SK-N-SH (cell line): ENCODE data around the gene TRAF4. TPM values are rescaled to one million over a fixed set of nuclear protein-coding genes. Genes with fewer than 3 reads are reported as not detected.

ENCODE experiments used
- CTCF ChIA-PET: fragments of 300-600, 350-600 bp; formaldehyde crosslinking; extraction: SDS; loops from one replicate; lab custom pipeline; 2021; lab: Yijun Ruan, JAX
- POLR2A ChIA-PET: fragments of 350-600 bp; sonication (Branson Sonifier 250); formaldehyde crosslinking; extraction: SDS; loops from one replicate; lab custom pipeline; 2020; ENCODE audit warnings: antibody characterized with exemption, inconsistent platforms; lab: Yijun Ruan, JAX
- DNase-seq: peaks from one replicate; pipeline ENCODE4 v3.0.0; 2012
- H2AFZ ChIP-seq: fragments of 200-600 bp; sonication (generic); 2 replicates; pipeline ENCODE4 v1.8.1; 2016; ENCODE audit warnings: antibody characterized with exemption, mild to moderate bottlenecking, low read depth
- H3F3A ChIP-seq: fragments of 200-600 bp; sonication (generic); replicated peaks from 2 replicates; pipeline ENCODE3; 2016; ENCODE audit warnings: antibody characterized with exemption, mild to moderate bottlenecking; ENCODE audit not compliant: insufficient read depth
- H3K27ac ChIP-seq, 2 experiments: fragments of 200-500 bp in 1 of 2; fragments of 200-600 bp in 1 of 2; sonication (Bioruptor generic) in 1 of 2; sonication (generic), shearing (Covaris generic) in 1 of 2; 2 replicates each; pipeline versions ENCODE4 v1.5.1 to v1.6.1; 2014 to 2016; ENCODE audit warnings: low read depth in 2 of 2, inconsistent platforms in 1 of 2, low read length in 1 of 2, mild to moderate bottlenecking in 1 of 2, mixed read lengths in 1 of 2
- H3K27me3 ChIP-seq: fragments of 200-600 bp; sonication (generic), shearing (Covaris generic); 2 replicates; pipeline ENCODE4 v1.6.1; 2016; ENCODE audit warnings: mixed run types; ENCODE audit not compliant: insufficient read depth
- H3K36me3 ChIP-seq, 2 experiments: fragments of 200-500 bp in 1 of 2; fragments of 200-600 bp in 1 of 2; sonication (Bioruptor generic) in 1 of 2; sonication (generic) in 1 of 2; replicated peaks in 1 of 2; 2 replicates each; pipeline versions ENCODE3 to v1.5.1; 2014 to 2016; ENCODE audit warnings: low read length in 1 of 2, mild to moderate bottlenecking in 1 of 2; ENCODE audit not compliant: insufficient read depth in 2 of 2, control insufficient read depth in 1 of 2
- H3K4me1 ChIP-seq, 2 experiments: fragments of 200-500 bp in 1 of 2; fragments of 200-600 bp in 1 of 2; sonication (Bioruptor generic) in 1 of 2; sonication (generic), shearing (Covaris generic) in 1 of 2; 2 replicates each; pipeline versions ENCODE4 v1.5.1 to v1.6.1; 2014 to 2016; ENCODE audit warnings: low read depth in 1 of 2, low read length in 1 of 2, mixed run types in 1 of 2; ENCODE audit not compliant: insufficient read depth in 2 of 2, control insufficient read depth in 1 of 2
- H3K4me2 ChIP-seq: fragments of 200-600 bp; sonication (generic), shearing (Covaris generic); 2 replicates; pipeline ENCODE4 v1.6.1; 2017; ENCODE audit warnings: mixed run types
- H3K4me3 ChIP-seq, 2 experiments: fragments of 200-500 bp in 1 of 2; fragments of 200-600 bp in 1 of 2; sonication (Bioruptor generic) in 1 of 2; sonication (generic), shearing (Covaris generic) in 1 of 2; 2 replicates each; pipeline versions ENCODE4 v1.5.1 to v1.8.1; 2014 to 2016; ENCODE audit warnings: low read depth in 2 of 2, inconsistent platforms in 1 of 2, low read length in 1 of 2, mild to moderate bottlenecking in 1 of 2, mixed read lengths in 1 of 2, moderate library complexity in 1 of 2
- H3K79me2 ChIP-seq: fragments of 200-600 bp; sonication (generic); 2 replicates; pipeline ENCODE4 v1.8.1; 2017; ENCODE audit warnings: mild to moderate bottlenecking; ENCODE audit not compliant: insufficient read depth
- H3K9ac ChIP-seq: fragments of 200-600 bp; sonication (generic); 2 replicates; pipeline ENCODE4 v1.6.1; 2017; ENCODE audit warnings: mixed run types
- H3K9me2 ChIP-seq: fragments of 200-600 bp; sonication (generic); 2 replicates; pipeline ENCODE4 v1.6.1; 2017; ENCODE audit warnings: mixed run types
- H3K9me3 ChIP-seq: fragments of 200-600 bp; sonication (generic); 2 replicates; pipeline ENCODE4 v1.6.1; 2017; ENCODE audit warnings: mixed run types, mild to moderate bottlenecking, moderate library complexity
- H4K20me1 ChIP-seq: fragments of 200-600 bp; sonication (generic); 2 replicates; pipeline ENCODE4 v1.6.1; 2017; ENCODE audit warnings: mild to moderate bottlenecking, mixed run types; ENCODE audit not compliant: insufficient read depth
- EP300 ChIP-seq, 2 experiments: IDR thresholded peaks; 2 replicates each; pipeline versions ENCODE4 v1.4.0 to v1.6.1; 2012; ENCODE audit warnings: borderline replicate concordance in 1 of 2, low read depth in 1 of 2, low read length in 1 of 2
- EZH2phosphoT487 ChIP-seq: fragments of 200-600 bp; sonication (generic); IDR thresholded peaks from 2 replicates; pipeline ENCODE4 v1.6.1; 2017; ENCODE audit warnings: low read depth, mixed run types, mild to moderate bottlenecking, antibody characterized with exemption, moderate library complexity, borderline replicate concordance
- FOSL2 ChIP-seq: IDR thresholded peaks from 2 replicates; pipeline ENCODE4 v1.4.0; 2012; ENCODE audit warnings: low read depth, mild to moderate bottlenecking, moderate library complexity, borderline replicate concordance
- FOXJ3 ChIP-seq: sonication (generic); formaldehyde crosslinking; IDR thresholded peaks from 2 replicates; pipeline ENCODE4 v1.5.1; 2020; ENCODE audit warnings: mild to moderate bottlenecking, missing genetic modification reagents
- FOXM1 ChIP-seq: IDR thresholded peaks from 2 replicates; pipeline ENCODE4 v1.4.0; 2012; ENCODE audit warnings: low read depth, mild to moderate bottlenecking
- JUND ChIP-seq: IDR thresholded peaks from 2 replicates; pipeline ENCODE4 v1.4.0; 2012
- MAX ChIP-seq: IDR thresholded peaks from 2 replicates; pipeline ENCODE4 v1.4.0; 2012; ENCODE audit warnings: low read depth
- NRF1 ChIP-seq: IDR thresholded peaks from 2 replicates; pipeline ENCODE4 v1.6.1; 2012; ENCODE audit warnings: low read depth, mild to moderate bottlenecking, low read length
- REST ChIP-seq: IDR thresholded peaks from 2 replicates; pipeline ENCODE4 v1.6.1; 2012; ENCODE audit warnings: mild to moderate bottlenecking, low read depth, low read length, moderate library complexity
- RFX5 ChIP-seq: IDR thresholded peaks from 2 replicates; pipeline ENCODE4 v1.6.1; 2012; ENCODE audit warnings: mild to moderate bottlenecking, improper control_type of control experiment, low read length
- SIN3A ChIP-seq: IDR thresholded peaks from 2 replicates; pipeline ENCODE4 v1.6.1; 2012; ENCODE audit warnings: low read depth, mild to moderate bottlenecking, low read length, moderate library complexity, borderline replicate concordance
- SMC3 ChIP-seq: IDR thresholded peaks from 2 replicates; pipeline ENCODE4 v1.6.1; 2012; ENCODE audit warnings: low read depth, low read length, improper control_type of control experiment
- TAF1 ChIP-seq: IDR thresholded peaks from 2 replicates; pipeline ENCODE4 v1.6.1; 2012; ENCODE audit warnings: low read depth, mild to moderate bottlenecking, low read length, moderate library complexity, borderline replicate concordance
- TCF12 ChIP-seq: IDR thresholded peaks from 2 replicates; pipeline ENCODE4 v1.4.0; 2012
- TEAD4 ChIP-seq: IDR thresholded peaks from 2 replicates; pipeline ENCODE4 v1.4.0; 2012; ENCODE audit warnings: mild to moderate bottlenecking, borderline replicate concordance; ENCODE audit not compliant: insufficient read depth
- ZBTB33 ChIP-seq: IDR thresholded peaks from 2 replicates; pipeline ENCODE4 v1.4.0; 2012; ENCODE audit warnings: low read depth, borderline replicate concordance
- WGBS: methylation state at CpG from one replicate; pipeline ENCODE4 v1.1.6; 2017; ENCODE audit warnings: low lambda C conversion rate; 5-methylcytosine and 5-hydroxymethylcytosine counted together
- polyA plus RNA-seq, 3 experiments: library from polyadenylated mRNA; depleted of rRNA; stranded (reverse); fragments of >200 nt; gene quantifications; 2 replicates each; pipeline ENCODE4 v1.2.3, GENCODE V29; 2012
- TF ChIP-seq, protein P1 (sequence below): IDR thresholded peaks from 2 replicates; pipeline ENCODE4 v1.4.0; 2012; ENCODE audit warnings: low read depth, borderline replicate concordance
- TF ChIP-seq, protein P2 (sequence below): IDR thresholded peaks from 2 replicates; pipeline ENCODE4; 2012
- TF ChIP-seq, protein P3 (sequence below): fragments of 150-350 bp; IDR thresholded peaks from 2 replicates; pipeline ENCODE4 v1.6.1; 2016; ENCODE audit warnings: mild to moderate bottlenecking, low read depth, low read length

Gene TRAF4
- polyA plus RNA-seq, 1 of the 3 experiments (the other 2 are of a cell fraction): 95.7 TPM

GRCh38 chr17:28702026-28702751 lies 41.6 kb upstream of the TRAF4 start:
- Histone ChIP-seq H3K9me3 (no peaks in the 10 kb centered on the region), H3K36me3 (peaks cover 27 to 68% of the 10 kb centered on the region in 2 experiments), H3K4me2 (no peak overlapping the region), H2AFZ (no peak overlapping the region), H4K20me1 (no peaks in the 10 kb centered on the region), H3K4me3 (no peak overlapping the region), H3K27ac (no peak overlapping the region), H3F3A (peaks cover 2% of the 10 kb centered on the region), H3K9ac (no peak overlapping the region), H3K79me2 (no peaks in the 10 kb centered on the region), H3K27me3 (no peaks in the 10 kb centered on the region), H3K4me1 (peaks cover 0 to 14% of the 10 kb centered on the region in 2 experiments; a peak in 1 of 4 replicates), H3K9me2 (no peaks in the 10 kb centered on the region)
- 90% methylated on average over 10 of the region's 10 CpGs for WGBS
- ChIA-PET POLR2A (interaction anchor here (1.4 kb wide), 1 partner anchor 19 kb away, joined by 3 read pairs; no protein-coding TSS in a partner anchor), CTCF (interaction anchor here (1.5 kb wide), 1 partner anchor 48 kb away, joined by 4 read pairs; no protein-coding TSS in a partner anchor)
- no peak for TF ChIP-seq FOSL2
- TF ChIP-seq, protein P1, sequence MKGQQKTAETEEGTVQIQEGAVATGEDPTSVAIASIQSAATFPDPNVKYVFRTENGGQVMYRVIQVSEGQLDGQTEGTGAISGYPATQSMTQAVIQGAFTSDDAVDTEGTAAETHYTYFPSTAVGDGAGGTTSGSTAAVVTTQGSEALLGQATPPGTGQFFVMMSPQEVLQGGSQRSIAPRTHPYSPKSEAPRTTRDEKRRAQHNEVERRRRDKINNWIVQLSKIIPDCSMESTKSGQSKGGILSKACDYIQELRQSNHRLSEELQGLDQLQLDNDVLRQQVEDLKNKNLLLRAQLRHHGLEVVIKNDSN: no peak
- no peak for TF ChIP-seq SMC3
- no peak for TF ChIP-seq FOXJ3 (CRISPR knock-in tag)
- no peak for TF ChIP-seq RFX5
- TF ChIP-seq JUND: no peak
- no peak for TF ChIP-seq ZBTB33
- TF ChIP-seq TCF12: no peak
- no peak for TF ChIP-seq EP300 (IDR thresholded peaks at IDR 0.05; ENCODE audit: borderline replicate concordance in 1 of 2, low read depth in 1 of 2, low read length in 1 of 2)
- TF ChIP-seq, protein P2, sequence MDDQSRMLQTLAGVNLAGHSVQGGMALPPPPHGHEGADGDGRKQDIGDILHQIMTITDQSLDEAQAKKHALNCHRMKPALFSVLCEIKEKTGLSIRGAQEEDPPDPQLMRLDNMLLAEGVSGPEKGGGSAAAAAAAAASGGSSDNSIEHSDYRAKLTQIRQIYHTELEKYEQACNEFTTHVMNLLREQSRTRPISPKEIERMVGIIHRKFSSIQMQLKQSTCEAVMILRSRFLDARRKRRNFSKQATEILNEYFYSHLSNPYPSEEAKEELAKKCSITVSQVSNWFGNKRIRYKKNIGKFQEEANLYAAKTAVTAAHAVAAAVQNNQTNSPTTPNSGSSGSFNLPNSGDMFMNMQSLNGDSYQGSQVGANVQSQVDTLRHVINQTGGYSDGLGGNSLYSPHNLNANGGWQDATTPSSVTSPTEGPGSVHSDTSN: no peak
- TF ChIP-seq SIN3A: no peak
- TF ChIP-seq, protein P3, sequence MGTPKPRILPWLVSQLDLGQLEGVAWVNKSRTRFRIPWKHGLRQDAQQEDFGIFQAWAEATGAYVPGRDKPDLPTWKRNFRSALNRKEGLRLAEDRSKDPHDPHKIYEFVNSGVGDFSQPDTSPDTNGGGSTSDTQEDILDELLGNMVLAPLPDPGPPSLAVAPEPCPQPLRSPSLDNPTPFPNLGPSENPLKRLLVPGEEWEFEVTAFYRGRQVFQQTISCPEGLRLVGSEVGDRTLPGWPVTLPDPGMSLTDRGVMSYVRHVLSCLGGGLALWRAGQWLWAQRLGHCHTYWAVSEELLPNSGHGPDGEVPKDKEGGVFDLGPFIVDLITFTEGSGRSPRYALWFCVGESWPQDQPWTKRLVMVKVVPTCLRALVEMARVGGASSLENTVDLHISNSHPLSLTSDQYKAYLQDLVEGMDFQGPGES: no peak
- no peak for TF ChIP-seq REST
- TF ChIP-seq EZH2phosphoT487: no peak
- TF ChIP-seq NRF1: no peak
- no peak for TF ChIP-seq TAF1
- TF ChIP-seq FOXM1: no peak
- no peak for TF ChIP-seq TEAD4
- TF ChIP-seq MAX: no peak
- DNase-seq: no peak
